PFSK-1 (cell line): ENCODE results near the gene SYNGAP1.

Source experiments
- FOXP2 ChIP-seq: optimal IDR thresholded peaks from 2 replicates; pipeline ENCODE3; 2011; ENCODE audit warnings: borderline replicate concordance, control low read depth, inconsistent platforms; ENCODE audit not compliant: insufficient read depth; ENCODE audit errors: extremely low read length, extremely low read depth
- POLR2AphosphoS5 ChIP-seq: IDR thresholded peaks from 2 replicates; pipeline ENCODE4 v1.6.1; 2012; ENCODE audit warnings: low read depth, mild to moderate bottlenecking, control low read depth, low read length, moderate library complexity
- REST ChIP-seq, 2 experiments: IDR thresholded peaks; 2 replicates each; pipeline versions ENCODE4 v1.6.1 to v1.8.0; 2011 to 2012; ENCODE audit warnings: low read depth in 2 of 2, low read length in 2 of 2, control low read depth in 1 of 2, inconsistent platforms in 1 of 2, mild to moderate bottlenecking in 1 of 2, moderate library complexity in 1 of 2; ENCODE audit not compliant: insufficient read depth in 1 of 2
- SIN3A ChIP-seq: IDR thresholded peaks from 2 replicates; pipeline ENCODE4 v1.6.1; 2012; ENCODE audit warnings: mild to moderate bottlenecking, low read length, moderate library complexity, borderline replicate concordance; ENCODE audit not compliant: insufficient read depth
- TAF1 ChIP-seq: IDR thresholded peaks from 2 replicates; pipeline ENCODE4 v1.6.1; 2012; ENCODE audit warnings: low read length, control low read depth, borderline replicate concordance; ENCODE audit not compliant: insufficient read depth

GRCh38 chr6:33410711-33411631, 8.9 kb upstream of the SYNGAP1 start, which contains the start of gene PHF1:
- TF ChIP-seq TAF1 = no peak; the same call in 1 of the 2 replicates
- no peak for TF ChIP-seq REST (IDR thresholded peaks at IDR 0.05; ENCODE audit: insufficient read depth in 1 of 2, low read depth in 2 of 2, low read length in 2 of 2)
- 0 out of 2 replicates have a peak, but pooled peaks have one; percentile 10 for TF ChIP-seq SIN3A
- TF ChIP-seq POLR2AphosphoS5 = no peak; the same call in 1 of the 2 replicates
- no peak for TF ChIP-seq FOXP2
